Hepatocyte (in vitro differentiated cells): ENCODE results near the gene VWA8. TPM values are rescaled to one million over a fixed set of nuclear protein-coding genes. Genes with fewer than 3 reads are reported as not detected.

Experiments
- DNase-seq: peaks from one replicate; pipeline ENCODE4 v3.0.0-alpha.2; 2016; ENCODE audit warnings: low spot score
- H2AFZ ChIP-seq: fragments of 200-600 bp; sonication (generic); 2 replicates; pipeline ENCODE4 v1.6.0; 2016; ENCODE audit warnings: antibody characterized with exemption, mild to moderate bottlenecking
- H3K27ac ChIP-seq: fragments of 200-600 bp; sonication (generic); 2 replicates; pipeline ENCODE4 v1.5.1; 2016; ENCODE audit warnings: mild to moderate bottlenecking
- H3K27me3 ChIP-seq: fragments of 200-600 bp; sonication (generic); 2 replicates; pipeline ENCODE4 v1.6.1; 2016
- H3K36me3 ChIP-seq: fragments of 200-600 bp; sonication (generic); replicated peaks from 2 replicates; pipeline ENCODE4 v1.5.1; 2016; ENCODE audit warnings: low read depth; ENCODE audit not compliant: insufficient read depth
- H3K4me1 ChIP-seq: fragments of 200-600 bp; sonication (generic); 2 replicates; pipeline ENCODE4 v1.5.1; 2016; ENCODE audit warnings: mild to moderate bottlenecking, moderate library complexity; ENCODE audit not compliant: insufficient read depth
- H3K4me2 ChIP-seq: fragments of 200-600 bp; sonication (generic); 2 replicates; pipeline ENCODE4 v1.6.0; 2016
- H3K4me3 ChIP-seq: fragments of 200-600 bp; sonication (generic); 2 replicates; pipeline ENCODE4 v1.5.1; 2016; ENCODE audit warnings: mild to moderate bottlenecking
- H3K79me2 ChIP-seq: fragments of 200-600 bp; sonication (generic); 2 replicates; pipeline ENCODE4 v1.6.0; 2017; ENCODE audit warnings: mild to moderate bottlenecking
- H3K9me2 ChIP-seq: fragments of 200-600 bp; sonication (generic); replicated peaks from 2 replicates; pipeline ENCODE4 v1.6.0; 2017; ENCODE audit warnings: mild to moderate bottlenecking; ENCODE audit not compliant: insufficient read depth
- H3K9me3 ChIP-seq: fragments of 200-600 bp; sonication (generic); 2 replicates; pipeline ENCODE4 v1.5.1; 2016; ENCODE audit warnings: low read depth, mild to moderate bottlenecking
- H4K20me1 ChIP-seq: fragments of 200-600 bp; sonication (generic); 2 replicates; pipeline ENCODE4 v1.6.0; 2016; ENCODE audit warnings: mild to moderate bottlenecking; ENCODE audit not compliant: insufficient read depth, poor library complexity, severe bottlenecking
- EZH2 ChIP-seq: fragments of 200-600 bp; sonication (generic); IDR thresholded peaks from 2 replicates; pipeline ENCODE4 v1.6.1; 2016; ENCODE audit warnings: antibody characterized with exemption, mild to moderate bottlenecking, borderline replicate concordance
- EZH2phosphoT487 ChIP-seq: fragments of 200-600 bp; sonication (generic); IDR thresholded peaks from one replicate; pipeline ENCODE4 v1.6.1; 2018; ENCODE audit warnings: antibody characterized with exemption, mild to moderate bottlenecking, low read depth, moderate library complexity; ENCODE audit not compliant: unreplicated experiment, severe bottlenecking
- WGBS: methylation state at CpG from one replicate; pipeline ENCODE4 v1.1.6; 2016; ENCODE audit warnings: low lambda C conversion rate; ENCODE audit errors: missing lambda C conversion rate; 5-methylcytosine and 5-hydroxymethylcytosine counted together
- polyA plus RNA-seq: library from polyadenylated mRNA; unstranded; fragments of >200 nt; fragmentation: Nextera tagmentation; extraction: Ambion mirVana; gene quantifications from 2 replicates; pipeline ENCODE4 v1.2.1, GENCODE V29; 2016
- total RNA-seq: library from RNA; depleted of rRNA; stranded (reverse); fragments of >200 nt; gene quantifications from 2 replicates; pipeline ENCODE4 v1.2.3, GENCODE V29; 2014
- TF ChIP-seq, protein P1 (sequence below): fragments of 200-600 bp; sonication (generic); IDR thresholded peaks from 2 replicates; pipeline ENCODE4 v1.5.1; 2016; ENCODE audit warnings: antibody characterized with exemption, mild to moderate bottlenecking; ENCODE audit not compliant: poor library complexity

The VWA8 gene
- total and polyA plus RNA-seq, 2 experiments from 2014 or later: 4.9 to 19.5 TPM

DNA sequence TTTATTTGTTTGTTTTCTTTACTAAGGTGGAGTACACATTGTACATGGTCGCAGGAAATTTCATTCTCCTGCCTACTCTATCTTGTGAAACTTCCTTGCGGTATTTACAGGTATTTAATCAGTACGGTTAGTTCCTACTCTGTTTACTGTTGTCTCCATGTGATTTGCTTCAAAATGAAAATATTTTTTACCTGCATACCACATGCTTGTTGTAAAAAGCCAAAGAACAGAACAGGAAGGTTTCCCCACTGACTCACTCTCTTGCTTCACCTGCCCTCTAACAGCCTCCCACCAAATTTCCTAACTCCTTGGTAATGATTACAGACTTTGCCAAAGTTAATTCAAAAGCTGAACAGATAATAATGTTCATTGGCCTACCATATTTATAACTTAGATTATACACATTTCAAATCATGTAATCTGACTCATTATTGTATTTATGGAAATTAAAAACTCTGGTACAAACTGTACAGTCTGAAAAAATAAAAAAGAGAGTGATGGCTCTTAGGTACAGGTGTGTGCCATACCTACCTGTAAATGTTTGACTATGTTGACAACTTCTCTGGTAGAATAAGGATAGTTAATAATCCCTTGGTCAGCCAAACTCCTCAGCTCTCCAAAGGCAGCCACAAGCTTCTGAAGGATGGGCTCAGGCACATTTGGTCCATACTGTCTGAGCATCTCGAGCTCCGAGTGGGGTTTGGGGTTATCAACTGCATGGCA lies 239.9 kb downstream of the VWA8 start:
- H3K36me3 ChIP-seq: no peaks in the 10 kb centered on the region

DNA sequence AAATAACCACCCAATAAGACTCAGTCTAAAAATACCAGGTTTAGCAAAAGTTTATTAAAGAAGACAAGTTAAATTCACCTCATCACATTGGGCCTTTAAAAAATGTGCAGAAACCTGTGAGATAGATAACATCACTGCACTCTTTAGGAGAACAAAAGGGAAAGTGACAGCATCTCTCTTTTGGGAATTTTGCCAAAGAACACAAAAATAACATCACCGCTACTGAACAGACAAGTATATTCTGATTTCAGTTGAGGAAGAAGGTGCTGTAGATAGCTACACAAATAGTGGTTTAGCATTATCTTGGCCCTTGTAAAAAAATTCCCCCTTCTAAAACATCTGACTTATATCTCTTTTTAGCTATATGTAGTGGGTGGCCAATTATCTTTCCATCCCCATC lies 244.7 kb downstream of the VWA8 start:
- no peaks in the 10 kb centered on the region for H3K36me3 ChIP-seq
- no peak overlapping the region for H3K4me2 ChIP-seq
- H3K9me3 ChIP-seq: no peaks in the 10 kb centered on the region
- no peaks in the 10 kb centered on the region for H3K9me2 ChIP-seq
- H3K27me3 ChIP-seq: no peaks in the 10 kb centered on the region
- no peak overlapping the region for H2AFZ ChIP-seq
- TF ChIP-seq EZH2phosphoT487: no peak
- TF ChIP-seq, protein P1, sequence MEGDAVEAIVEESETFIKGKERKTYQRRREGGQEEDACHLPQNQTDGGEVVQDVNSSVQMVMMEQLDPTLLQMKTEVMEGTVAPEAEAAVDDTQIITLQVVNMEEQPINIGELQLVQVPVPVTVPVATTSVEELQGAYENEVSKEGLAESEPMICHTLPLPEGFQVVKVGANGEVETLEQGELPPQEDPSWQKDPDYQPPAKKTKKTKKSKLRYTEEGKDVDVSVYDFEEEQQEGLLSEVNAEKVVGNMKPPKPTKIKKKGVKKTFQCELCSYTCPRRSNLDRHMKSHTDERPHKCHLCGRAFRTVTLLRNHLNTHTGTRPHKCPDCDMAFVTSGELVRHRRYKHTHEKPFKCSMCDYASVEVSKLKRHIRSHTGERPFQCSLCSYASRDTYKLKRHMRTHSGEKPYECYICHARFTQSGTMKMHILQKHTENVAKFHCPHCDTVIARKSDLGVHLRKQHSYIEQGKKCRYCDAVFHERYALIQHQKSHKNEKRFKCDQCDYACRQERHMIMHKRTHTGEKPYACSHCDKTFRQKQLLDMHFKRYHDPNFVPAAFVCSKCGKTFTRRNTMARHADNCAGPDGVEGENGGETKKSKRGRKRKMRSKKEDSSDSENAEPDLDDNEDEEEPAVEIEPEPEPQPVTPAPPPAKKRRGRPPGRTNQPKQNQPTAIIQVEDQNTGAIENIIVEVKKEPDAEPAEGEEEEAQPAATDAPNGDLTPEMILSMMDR: no peak
- no peak for TF ChIP-seq EZH2
- no peak for DNase-seq
- H3K4me1 ChIP-seq: no peaks in the 10 kb centered on the region
- H4K20me1 ChIP-seq: no peaks in the 10 kb centered on the region
- no peaks in the 10 kb centered on the region for H3K79me2 ChIP-seq
- H3K4me3 ChIP-seq: no peak overlapping the region
- no peak overlapping the region for H3K27ac ChIP-seq
- WGBS: 93% methylated on average over 1 of the region's 1 CpG

More for the DNA sequence above, 239.9 kb downstream of the VWA8 start:
- no peaks in the 10 kb centered on the region for H3K9me2 ChIP-seq
- no peak overlapping the region for H2AFZ ChIP-seq
- H3K4me1 ChIP-seq: no peaks in the 10 kb centered on the region
- no peak for DNase-seq
- H3K79me2 ChIP-seq: no peaks in the 10 kb centered on the region
- H3K4me3 ChIP-seq: no peak overlapping the region
- H3K9me3 ChIP-seq: no peaks in the 10 kb centered on the region
- H3K27ac ChIP-seq: no peak overlapping the region
- 90% methylated on average over 5 of the region's 5 CpGs for WGBS
- TF ChIP-seq, protein P1: no peak
- no peaks in the 10 kb centered on the region for H4K20me1 ChIP-seq
- H3K4me2 ChIP-seq: no peak overlapping the region
- no peaks in the 10 kb centered on the region for H3K27me3 ChIP-seq

DNA sequence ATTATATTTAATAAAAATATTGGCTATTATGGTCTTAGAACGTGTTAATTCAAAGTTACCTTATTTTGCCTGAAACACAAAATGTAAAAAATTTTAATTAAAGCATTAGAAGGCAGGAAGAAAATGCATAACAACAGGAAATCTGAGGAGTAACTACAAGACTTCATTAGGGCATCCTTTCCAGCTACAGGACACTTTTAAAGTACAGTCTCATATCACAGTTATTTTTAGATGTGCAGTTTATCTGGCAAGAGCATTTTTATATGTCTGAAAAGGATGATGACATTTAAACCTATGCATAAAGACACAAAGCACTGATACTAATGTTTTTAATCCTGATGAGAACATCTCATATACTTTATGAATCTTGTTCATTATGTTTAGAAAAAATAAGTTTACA lies 247.5 kb downstream of the VWA8 start:
- no peak for DNase-seq
- Histone ChIP-seq H3K4me1 (no peaks in the 10 kb centered on the region), H3K36me3 (no peaks in the 10 kb centered on the region), H2AFZ (no peak overlapping the region), H3K9me2 (no peaks in the 10 kb centered on the region), H3K4me2 (no peak overlapping the region), H3K9me3 (no peaks in the 10 kb centered on the region), H3K79me2 (no peaks in the 10 kb centered on the region), H3K27me3 (no peaks in the 10 kb centered on the region), H3K4me3 (no peak overlapping the region), H3K27ac (no peak overlapping the region), H4K20me1 (no peaks in the 10 kb centered on the region)
- 84% methylated on average over 1 of the region's 1 CpG for WGBS
- TF ChIP-seq, protein P1: no peak
- TF ChIP-seq EZH2 (no peak), EZH2phosphoT487 (no peak)

DNA sequence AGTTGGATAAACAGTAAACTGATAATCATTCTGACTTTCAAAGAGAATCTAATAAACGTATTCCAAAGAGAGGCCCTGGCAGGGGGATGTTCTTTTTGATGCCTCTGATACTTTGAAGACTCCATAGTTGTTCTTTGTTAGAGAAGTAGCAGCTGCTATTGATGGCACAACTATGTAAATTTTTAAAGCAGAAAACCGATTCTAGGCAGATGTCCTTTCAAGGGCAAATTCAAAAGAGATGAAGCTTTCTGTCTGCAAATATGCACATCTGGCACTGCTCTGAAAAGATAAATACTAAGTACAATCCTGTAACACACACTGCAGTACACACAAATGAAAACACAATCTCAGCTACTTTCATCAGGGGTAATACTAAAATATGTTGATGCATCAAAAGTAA lies 250.1 kb downstream of the VWA8 start:
- H3K4me2 ChIP-seq: no peak overlapping the region
- no peaks in the 10 kb centered on the region for H3K9me3 ChIP-seq
- no peaks in the 10 kb centered on the region for H3K36me3 ChIP-seq
- WGBS: 60% methylated on average over 2 of the region's 2 CpGs
- TF ChIP-seq, protein P1: no peak
- TF ChIP-seq EZH2phosphoT487 (no peak), EZH2 (no peak)
- no peaks in the 10 kb centered on the region for H3K79me2 ChIP-seq
- no peak overlapping the region for H2AFZ ChIP-seq
- no peaks in the 10 kb centered on the region for H3K9me2 ChIP-seq
- H3K27me3 ChIP-seq: no peaks in the 10 kb centered on the region
- no peak overlapping the region for H3K27ac ChIP-seq
- H3K4me1 ChIP-seq: no peaks in the 10 kb centered on the region
- H4K20me1 ChIP-seq: no peaks in the 10 kb centered on the region
- no peak for DNase-seq
- H3K4me3 ChIP-seq: no peak overlapping the region
